Mesendoderm (in vitro differentiated cells): ENCODE results near the gene UBL4A.

ENCODE experiments used
- DNase-seq: peaks from one replicate; pipeline ENCODE4 v3.0.0; 2013
- H2AK5ac ChIP-seq: 2 replicates; pipeline ENCODE4 v1.6.1; 2013; ENCODE audit warnings: low read length, inconsistent platforms
- H2BK120ac ChIP-seq: 2 replicates; pipeline ENCODE4 v1.6.1; 2013; ENCODE audit warnings: low read depth, mild to moderate bottlenecking, low read length, moderate library complexity, mixed read lengths
- H2BK15ac ChIP-seq: replicated peaks from 2 replicates; pipeline ENCODE4 v1.6.1; 2013; ENCODE audit warnings: low read depth, mild to moderate bottlenecking, moderate library complexity
- H2BK5ac ChIP-seq: 2 replicates; pipeline ENCODE4 v1.6.1; 2013; ENCODE audit warnings: low read length, inconsistent platforms
- H3K18ac ChIP-seq: 2 replicates; pipeline ENCODE4 v1.6.1; 2013; ENCODE audit warnings: mild to moderate bottlenecking, low read length, mixed read lengths
- H3K23ac ChIP-seq: one replicate; pipeline ENCODE4 v1.6.1; 2013; ENCODE audit warnings: low read length
- H3K27ac ChIP-seq: 2 replicates; pipeline ENCODE4 v1.5.1; 2013; ENCODE audit warnings: low read depth, mild to moderate bottlenecking, inconsistent platforms, low read length, moderate library complexity
- H3K27me3 ChIP-seq: 2 replicates; pipeline ENCODE4 v1.6.1; 2013; ENCODE audit warnings: low read length, control low read depth, mild to moderate bottlenecking, inconsistent platforms; ENCODE audit not compliant: insufficient read depth, poor library complexity
- H3K36me3 ChIP-seq: 2 replicates; pipeline ENCODE4 v1.6.1; 2013; ENCODE audit warnings: low read length, inconsistent platforms; ENCODE audit not compliant: control insufficient read depth, insufficient read depth
- H3K4ac ChIP-seq: one replicate; pipeline ENCODE4 v1.6.1; 2013; ENCODE audit warnings: low read depth, mild to moderate bottlenecking, low read length, moderate library complexity
- H3K4me1 ChIP-seq: 2 replicates; pipeline ENCODE4 v1.6.1; 2013; ENCODE audit warnings: low read depth, low read length, inconsistent platforms; ENCODE audit not compliant: control insufficient read depth
- H3K4me2 ChIP-seq: 2 replicates; pipeline ENCODE4 v1.6.1; 2013; ENCODE audit warnings: low read length
- H3K4me3 ChIP-seq: 2 replicates; pipeline ENCODE4 v1.5.1; 2013; ENCODE audit warnings: mild to moderate bottlenecking, low read length
- H3K56ac ChIP-seq: one replicate; pipeline ENCODE4 v1.6.1; 2013; ENCODE audit warnings: low read length
- H3K79me1 ChIP-seq: 2 replicates; pipeline ENCODE4 v1.6.1; 2013; ENCODE audit warnings: low read length, inconsistent platforms
- H3K79me2 ChIP-seq: 2 replicates; pipeline ENCODE4 v1.6.1; 2013; ENCODE audit warnings: mild to moderate bottlenecking, low read length; ENCODE audit not compliant: control insufficient read depth, insufficient read depth
- H3K9ac ChIP-seq: 2 replicates; pipeline ENCODE4 v1.6.1; 2013; ENCODE audit warnings: low read length, inconsistent platforms
- H4K5ac ChIP-seq: one replicate; pipeline ENCODE4 v1.6.1; 2013; ENCODE audit warnings: low read length
- H4K8ac ChIP-seq: one replicate; pipeline ENCODE4 v1.6.1; 2013; ENCODE audit warnings: low read depth, mild to moderate bottlenecking, control low read depth, low read length, moderate library complexity
- WGBS: extraction: QIAGEN DNeasy Blood & Tissue Kit; methylation state at CpG from one replicate; pipeline ENCODE4 v1.1.7; 2013; ENCODE audit warnings: low lambda C conversion rate, missing lambda C conversion rate; ENCODE audit not compliant: insufficient coverage; ENCODE audit errors: extremely low coverage; 5-methylcytosine and 5-hydroxymethylcytosine counted together

UBL4A gene

GRCh38 chrX:154478728-154479622, 7.4 kb downstream of the UBL4A start, which contains the start of gene LAGE3:
Gene LAGE3 (minus strand): TSS chrX:154479281. CDS start chrX:154478915, 366 bp downstream.
- Histone ChIP-seq H3K4ac (no peak within 1 kb of the TSS), H3K4me3 (peak within 1 kb of the TSS; percentile 35), H3K23ac (no peak within 1 kb of the TSS), H3K18ac (peak within 1 kb of the TSS; percentile 45), H3K36me3 (no peaks in the 10 kb centered on the region), H3K27me3 (no peaks in the 10 kb centered on the region), H2BK5ac (no peak within 1 kb of the TSS), H4K8ac (no peak within 1 kb of the TSS), H3K79me2 (no peaks in the 10 kb centered on the region), H2AK5ac (no peak within 1 kb of the TSS), H4K5ac (no peak within 1 kb of the TSS), H3K56ac (peak within 1 kb of the TSS; percentile 71), H2BK15ac (no peak within 1 kb of the TSS), H3K9ac (peak within 1 kb of the TSS; percentile 60), H3K79me1 (no peaks in the 10 kb centered on the region), H3K4me1 (no peaks in the 10 kb centered on the region), H3K27ac (no peak within 1 kb of the TSS), H3K4me2 (peak within 1 kb of the TSS; percentile 34), H2BK120ac (no peak within 1 kb of the TSS)
- no CpG with 5 or more reads among the region's 85 CpGs for WGBS
- peak; percentile 86 for DNase-seq

- peak overlapping the region; percentile 34 for H3K4me2 ChIP-seq
- no CpG with 5 or more reads among the region's 24 CpGs for WGBS
- no peak overlapping the region for H3K27ac ChIP-seq
- no peak overlapping the region for H4K8ac ChIP-seq
- H2BK120ac ChIP-seq, result no peak overlapping the region
- H3K4ac ChIP-seq, result no peak overlapping the region
- no peaks in the 10 kb centered on the region for H3K79me2 ChIP-seq
- no peak overlapping the region for H2BK5ac ChIP-seq
- no peak overlapping the region for H2BK15ac ChIP-seq
- no peak overlapping the region for H3K18ac ChIP-seq
- H3K4me3 ChIP-seq, result peak overlapping the region; percentile 34
- H3K36me3 ChIP-seq, result no peaks in the 10 kb centered on the region
- H4K5ac ChIP-seq, result no peak overlapping the region
- H2AK5ac ChIP-seq, result no peak overlapping the region
- no peak for DNase-seq
- H3K23ac ChIP-seq, result no peak overlapping the region
- peak overlapping the region; percentile 71 for H3K56ac ChIP-seq
- H3K79me1 ChIP-seq, result no peaks in the 10 kb centered on the region
- H3K9ac ChIP-seq, result peak overlapping the region; percentile 60
- H3K27me3 ChIP-seq, result no peaks in the 10 kb centered on the region
- no peaks in the 10 kb centered on the region for H3K4me1 ChIP-seq
Observed at GRCh38 chrX:154477891-154478477, 8.4 kb downstream of the UBL4A start.

DNA sequence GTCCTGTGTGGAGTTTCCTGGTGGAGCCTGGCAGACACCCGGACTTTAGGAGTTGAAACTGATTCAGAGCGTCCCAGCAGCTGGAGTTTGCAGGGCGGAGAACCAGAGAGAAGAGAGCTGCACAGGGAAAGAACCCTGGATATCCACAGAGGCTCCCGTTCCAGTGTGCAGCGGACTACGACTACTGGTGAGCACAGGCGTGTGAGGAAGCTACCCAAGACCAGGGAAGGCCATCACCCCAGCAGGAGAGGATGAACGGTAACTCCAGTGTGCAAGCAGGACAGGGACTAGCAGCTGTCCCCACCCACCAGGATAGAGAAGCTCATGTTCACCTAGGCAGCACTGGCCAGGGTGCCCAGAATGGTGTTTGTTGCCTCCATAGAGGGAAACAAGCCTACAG, 9.6 kb downstream of the UBL4A start:
- WGBS, result no CpG with 5 or more reads among the region's 8 CpGs
- H3K27me3 ChIP-seq, result no peaks in the 10 kb centered on the region
- no peak for DNase-seq

GRCh38 chrX:154473683-154474082, 12.7 kb downstream of the UBL4A start:
- H3K4me3 ChIP-seq, result no peak overlapping the region
- DNase-seq, result no peak
- H3K79me1 ChIP-seq, result no peaks in the 10 kb centered on the region
- H3K79me2 ChIP-seq, result no peaks in the 10 kb centered on the region
- H3K4ac ChIP-seq, result no peak overlapping the region
- H3K27ac ChIP-seq, result no peak overlapping the region
- no peak overlapping the region for H2BK120ac ChIP-seq
- no peaks in the 10 kb centered on the region for H3K27me3 ChIP-seq
- WGBS, result no CpG with 5 or more reads among the region's 7 CpGs
- H4K8ac ChIP-seq, result no peak overlapping the region
- H3K56ac ChIP-seq, result no peak overlapping the region
- H3K4me2 ChIP-seq, result no peak overlapping the region
- H2BK5ac ChIP-seq, result no peak overlapping the region
- no peak overlapping the region for H2AK5ac ChIP-seq
- H3K36me3 ChIP-seq, result no peaks in the 10 kb centered on the region
- no peak overlapping the region for H3K18ac ChIP-seq
- no peak overlapping the region for H3K23ac ChIP-seq
- no peak overlapping the region for H3K9ac ChIP-seq
- no peak overlapping the region for H4K5ac ChIP-seq
- H2BK15ac ChIP-seq, result no peak overlapping the region
- H3K4me1 ChIP-seq, result no peaks in the 10 kb centered on the region

More for the DNA sequence above, 9.6 kb downstream of the UBL4A start:
- Histone ChIP-seq H3K56ac (no peak overlapping the region), H3K4me2 (no peak overlapping the region), H3K4ac (no peak overlapping the region), H4K8ac (no peak overlapping the region), H3K18ac (no peak overlapping the region), H2BK120ac (no peak overlapping the region), H3K36me3 (no peaks in the 10 kb centered on the region), H2BK15ac (no peak overlapping the region), H3K79me1 (no peaks in the 10 kb centered on the region), H3K4me3 (no peak overlapping the region), H3K4me1 (no peaks in the 10 kb centered on the region), H2BK5ac (no peak overlapping the region), H3K23ac (no peak overlapping the region), H3K27ac (no peak overlapping the region), H4K5ac (no peak overlapping the region), H3K79me2 (no peaks in the 10 kb centered on the region), H2AK5ac (no peak overlapping the region), H3K9ac (no peak overlapping the region)

DNA sequence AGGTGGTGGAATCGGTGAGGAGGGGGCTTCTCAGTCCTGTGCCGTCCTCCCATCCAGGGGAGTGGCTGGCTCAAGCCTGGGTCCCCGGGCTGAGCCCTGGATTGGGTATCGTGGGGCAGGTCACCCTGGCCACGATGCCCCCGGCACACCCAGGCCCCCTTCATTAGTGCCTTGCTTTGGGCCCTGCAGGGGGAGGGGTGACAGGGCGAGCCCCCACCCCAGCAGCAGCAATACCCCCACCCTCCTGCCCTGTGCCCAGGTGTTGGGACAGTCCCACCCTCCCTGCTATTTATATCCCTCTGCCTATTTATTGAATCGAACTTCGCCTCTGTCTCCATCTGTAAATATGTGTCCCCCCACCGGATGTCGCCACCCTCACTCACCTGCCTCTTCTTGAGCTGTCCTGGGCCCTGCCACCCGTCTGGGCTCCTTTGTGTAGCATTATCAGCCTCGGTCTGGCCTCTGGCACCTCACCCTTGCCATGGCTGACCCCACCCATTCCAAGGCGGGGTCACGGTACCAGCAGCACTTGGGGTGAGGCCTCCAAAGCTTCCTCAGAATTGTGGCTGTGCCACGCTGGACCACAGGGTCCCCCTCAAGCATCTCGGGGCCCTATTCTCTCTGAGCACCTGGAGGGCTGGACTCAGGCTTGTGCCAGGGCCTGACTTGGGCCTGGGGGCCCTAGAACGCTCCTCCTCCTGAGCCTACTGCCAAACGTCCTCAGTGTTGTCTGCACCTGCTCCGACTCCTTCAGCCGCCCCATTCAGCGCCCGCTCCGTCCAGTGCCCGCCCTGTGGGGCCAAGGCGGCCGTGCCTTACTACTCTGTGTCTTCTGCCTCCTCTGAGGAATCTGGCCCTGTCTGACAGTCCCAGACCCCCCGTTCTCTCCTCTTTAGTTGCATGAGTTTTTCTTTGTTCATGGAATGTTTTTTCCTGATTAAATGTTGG, 13.5 kb downstream of the UBL4A start:
- Histone ChIP-seq H3K23ac (no peak overlapping the region), H3K18ac (no peak overlapping the region), H3K79me2 (no peaks in the 10 kb centered on the region), H2BK5ac (no peak overlapping the region), H3K27me3 (no peaks in the 10 kb centered on the region), H3K56ac (no peak overlapping the region), H3K4me2 (no peak overlapping the region), H2AK5ac (no peak overlapping the region), H3K36me3 (no peaks in the 10 kb centered on the region), H3K4me3 (no peak overlapping the region), H3K79me1 (no peaks in the 10 kb centered on the region), H3K4ac (no peak overlapping the region), H2BK120ac (no peak overlapping the region), H3K4me1 (no peaks in the 10 kb centered on the region), H3K27ac (no peak overlapping the region), H4K8ac (no peak overlapping the region), H2BK15ac (no peak overlapping the region), H3K9ac (no peak overlapping the region), H4K5ac (no peak overlapping the region)
- WGBS, result no CpG with 5 or more reads among the region's 28 CpGs
- no peak for DNase-seq
